ENCODE measurements around the gene SRRD.

SRRD gene

DNA sequence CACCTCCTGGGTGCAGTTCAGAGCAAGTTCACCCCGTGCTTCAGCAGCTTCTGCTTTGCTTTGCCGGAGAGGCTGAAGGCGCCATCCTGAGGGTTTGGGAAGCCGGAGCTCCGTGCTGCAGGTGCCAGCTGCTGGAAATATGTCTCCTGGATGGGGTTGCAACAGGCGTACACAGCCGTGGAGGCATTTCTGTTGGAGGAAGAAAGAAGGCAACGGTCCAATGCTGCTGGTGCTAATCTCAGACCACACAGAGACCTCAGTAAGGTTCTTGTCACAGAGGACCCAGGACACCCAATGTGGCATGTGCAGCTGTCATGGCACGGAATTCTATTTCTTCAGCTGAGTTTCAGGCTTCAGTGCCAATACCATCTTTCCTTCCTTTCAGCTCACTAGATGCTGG, 30.5 kb upstream of the SRRD start:
- DNase-seq (ENCODE audit: low read depth in 2 of 2), result no peak

DNA sequence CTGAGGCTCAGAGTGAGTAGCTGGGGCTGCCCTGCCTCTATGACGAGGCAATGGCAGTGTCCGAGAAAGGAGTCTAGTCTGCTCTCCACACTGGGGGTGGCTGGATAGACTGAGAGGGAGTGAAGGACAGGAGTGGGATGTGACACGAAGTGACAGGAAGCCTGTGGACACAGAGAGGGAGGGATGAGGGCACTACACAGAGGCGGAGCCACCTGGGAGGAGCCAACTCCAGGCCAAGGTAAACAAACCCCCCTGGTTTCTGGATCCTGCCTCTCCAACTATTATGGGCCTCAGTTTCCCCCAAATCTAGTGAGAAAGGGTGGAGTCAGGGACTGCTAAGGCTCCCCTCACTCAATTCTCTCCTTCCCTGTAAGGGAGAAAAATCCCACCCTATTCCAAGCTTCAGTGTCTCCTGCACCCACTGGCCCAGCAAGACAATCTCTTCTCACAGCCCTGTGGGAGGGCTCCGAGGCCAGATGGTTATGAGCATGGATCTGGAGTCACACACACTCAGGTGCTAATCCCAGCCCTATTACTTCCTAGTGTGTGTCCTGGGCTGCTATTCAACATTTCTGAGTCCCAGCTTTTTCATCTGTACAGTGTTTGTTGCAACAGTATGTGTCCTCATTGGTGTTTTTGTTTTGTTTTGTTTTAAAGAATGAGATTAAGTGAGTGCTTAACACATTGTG, 29.7 kb upstream of the SRRD start:
- no peak for DNase-seq (ENCODE audit: low read depth in 2 of 2)

DNA sequence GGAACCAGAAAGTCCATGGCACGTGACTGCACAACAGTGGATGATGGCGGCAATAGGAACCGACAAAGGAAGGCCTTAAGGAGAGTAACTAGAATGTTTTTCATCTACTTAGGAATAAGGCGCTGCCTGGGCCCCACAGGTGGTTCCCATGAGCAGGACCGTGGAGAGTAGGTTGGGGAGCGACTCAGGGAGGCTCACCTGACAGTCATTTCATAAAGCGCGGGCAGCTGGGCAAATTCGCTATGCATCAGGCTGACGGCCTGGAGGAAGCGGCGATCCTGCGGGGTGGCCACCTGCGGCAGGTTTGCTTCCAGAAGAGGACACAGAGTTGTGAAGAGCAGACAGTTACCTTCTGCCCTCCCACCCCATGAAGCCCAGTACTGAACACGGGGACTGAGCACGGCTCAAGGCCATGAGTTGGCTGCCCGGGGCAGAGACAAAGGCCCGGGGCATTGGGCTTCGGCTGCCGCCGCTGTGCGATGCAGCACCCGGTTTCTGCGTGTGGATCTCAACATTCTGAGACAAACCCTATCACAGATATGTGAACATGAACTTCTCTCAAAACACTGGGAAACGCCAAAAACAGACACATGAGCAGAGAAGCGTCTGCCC, 25.9 kb upstream of the SRRD start:
- no peak for DNase-seq (ENCODE audit: low read depth in 2 of 2)

DNA sequence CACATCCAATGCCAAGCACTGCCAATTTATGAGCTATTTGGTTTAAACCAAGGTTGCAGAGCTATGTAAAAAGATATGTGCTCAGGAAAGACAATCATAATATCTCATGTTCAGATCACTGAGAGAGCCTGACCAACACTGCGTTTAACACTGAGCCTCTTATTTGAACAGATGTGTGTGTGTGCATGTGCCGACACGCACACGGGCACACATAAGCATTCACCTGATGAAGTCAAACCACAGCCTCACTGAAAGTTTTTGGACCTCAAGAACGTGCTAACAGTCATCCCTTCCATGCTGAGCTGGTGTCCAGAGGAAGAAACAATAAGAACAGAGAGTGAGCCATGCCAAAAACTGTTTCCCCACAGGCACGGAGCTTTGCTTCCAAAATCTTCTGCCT, 23.5 kb upstream of the SRRD start:
- no peak for DNase-seq (ENCODE audit: low read depth in 2 of 2)

DNA sequence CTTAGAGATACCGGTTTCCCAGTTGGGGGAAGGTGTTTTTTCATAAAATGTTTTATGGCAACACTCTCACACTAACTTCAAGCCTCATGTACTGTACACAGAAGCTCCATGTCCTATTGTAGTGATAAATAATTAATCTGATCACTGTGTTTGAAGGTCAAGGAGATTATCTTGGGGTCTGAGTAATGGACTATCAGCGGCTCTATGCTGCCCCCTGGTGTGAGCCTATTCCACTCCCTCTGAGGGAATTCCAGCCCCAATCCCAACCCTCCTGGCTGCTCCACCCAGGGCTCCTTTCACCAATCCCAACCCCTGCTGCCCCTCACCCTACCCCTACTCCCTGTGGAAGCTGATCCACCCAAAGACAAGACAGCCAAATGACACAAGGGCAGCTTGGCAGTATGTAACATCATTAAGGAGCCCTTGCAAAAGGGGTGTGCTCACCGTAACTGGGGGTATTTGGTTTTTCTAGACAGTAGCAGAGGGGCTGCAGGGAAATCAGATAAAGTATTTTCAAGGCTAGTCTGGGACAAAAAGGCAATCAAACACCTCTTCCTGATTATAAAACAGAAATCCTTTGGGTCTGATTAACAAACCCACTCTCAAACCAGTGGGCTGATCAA, 22.4 kb upstream of the SRRD start:
- peak in 1 of 2 donors; percentile 24 for DNase-seq (ENCODE audit: low read depth in 2 of 2)

GRCh38 chr22:26462051-26462450, 21.6 kb upstream of the SRRD start:
- DNase-seq (ENCODE audit: low read depth in 2 of 2), result no peak

- DNase-seq (ENCODE audit: low read depth in 2 of 2), result no peak
These were observed 21.0 kb upstream of the SRRD start for GRCh38 chr22:26462641-26463040.

- no peak for DNase-seq (ENCODE audit: low read depth in 2 of 2)
These were observed 20.5 kb upstream of the SRRD start for GRCh38 chr22:26463101-26463661.

- DNase-seq (ENCODE audit: low read depth in 2 of 2), result no peak
These were observed 20.0 kb upstream of the SRRD start for GRCh38 chr22:26463688-26464087.

- no peak for DNase-seq (ENCODE audit: low read depth in 2 of 2)
These were observed 19.4 kb upstream of the SRRD start for GRCh38 chr22:26464312-26464711.

GRCh38 chr22:26466196-26466595, 17.5 kb upstream of the SRRD start:
- DNase-seq (ENCODE audit: low read depth in 2 of 2), result no peak

GRCh38 chr22:26470807-26471206, 12.9 kb upstream of the SRRD start:
- DNase-seq (ENCODE audit: low read depth in 2 of 2), result no peak

DNA sequence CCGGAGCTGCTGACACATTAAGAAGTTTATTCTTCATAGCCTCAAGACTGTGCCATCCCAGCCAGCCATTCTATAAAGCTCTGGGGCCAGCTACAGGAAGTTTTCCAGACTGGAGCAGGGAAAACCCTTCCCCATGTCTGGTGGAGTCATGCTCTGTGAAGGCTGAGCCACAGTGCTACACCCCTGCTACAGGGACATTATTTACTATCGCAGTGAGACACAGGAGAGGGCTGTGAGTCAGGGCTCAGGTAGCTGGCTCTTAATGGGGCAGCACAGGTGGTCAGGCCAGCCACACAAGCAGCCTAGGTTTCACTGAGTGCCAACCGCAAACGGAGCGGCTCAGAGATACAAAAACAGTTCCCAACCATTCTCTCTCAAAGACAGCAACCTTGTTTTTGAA, 12.2 kb upstream of the SRRD start:
- DNase-seq (ENCODE audit: low read depth in 2 of 2), result no peak

- no peak for DNase-seq (ENCODE audit: low read depth in 2 of 2)
These were observed 9.0 kb upstream of the SRRD start for GRCh38 chr22:26474682-26475081.

DNA sequence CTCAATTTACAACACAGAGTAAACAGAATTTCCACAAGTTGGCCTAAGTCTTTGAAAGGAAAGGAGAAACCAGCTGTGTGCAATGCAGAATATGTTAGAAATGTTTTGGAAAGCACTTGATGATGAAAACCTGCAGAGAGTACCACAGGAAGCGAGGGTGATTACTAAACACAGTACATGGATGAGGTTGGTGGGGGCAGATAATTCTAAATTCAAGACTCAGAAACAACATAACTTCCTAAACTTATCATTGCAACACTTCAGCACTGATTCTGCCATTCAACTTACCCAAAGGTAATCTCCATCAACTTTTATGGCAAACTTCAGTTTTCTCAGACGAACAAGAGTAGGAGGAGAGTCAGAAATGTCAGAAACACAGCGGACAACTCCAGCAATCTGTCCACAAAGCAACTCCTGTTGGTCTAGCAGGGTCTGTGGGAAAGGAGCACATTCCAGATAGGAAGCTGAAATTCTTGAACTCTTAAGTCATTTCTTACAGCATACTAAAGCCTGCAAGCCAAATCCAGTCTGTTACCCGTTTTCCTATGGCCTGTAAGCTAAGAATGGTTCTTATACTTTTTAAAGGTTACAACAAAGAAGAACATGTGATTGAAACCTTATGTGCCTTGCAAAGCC, 6.9 kb upstream of the SRRD start:
- no peak for DNase-seq (ENCODE audit: low read depth in 2 of 2)

- DNase-seq (ENCODE audit: low read depth in 2 of 2), result no peak
These were observed 6.3 kb upstream of the SRRD start for GRCh38 chr22:26477341-26477731.

DNA sequence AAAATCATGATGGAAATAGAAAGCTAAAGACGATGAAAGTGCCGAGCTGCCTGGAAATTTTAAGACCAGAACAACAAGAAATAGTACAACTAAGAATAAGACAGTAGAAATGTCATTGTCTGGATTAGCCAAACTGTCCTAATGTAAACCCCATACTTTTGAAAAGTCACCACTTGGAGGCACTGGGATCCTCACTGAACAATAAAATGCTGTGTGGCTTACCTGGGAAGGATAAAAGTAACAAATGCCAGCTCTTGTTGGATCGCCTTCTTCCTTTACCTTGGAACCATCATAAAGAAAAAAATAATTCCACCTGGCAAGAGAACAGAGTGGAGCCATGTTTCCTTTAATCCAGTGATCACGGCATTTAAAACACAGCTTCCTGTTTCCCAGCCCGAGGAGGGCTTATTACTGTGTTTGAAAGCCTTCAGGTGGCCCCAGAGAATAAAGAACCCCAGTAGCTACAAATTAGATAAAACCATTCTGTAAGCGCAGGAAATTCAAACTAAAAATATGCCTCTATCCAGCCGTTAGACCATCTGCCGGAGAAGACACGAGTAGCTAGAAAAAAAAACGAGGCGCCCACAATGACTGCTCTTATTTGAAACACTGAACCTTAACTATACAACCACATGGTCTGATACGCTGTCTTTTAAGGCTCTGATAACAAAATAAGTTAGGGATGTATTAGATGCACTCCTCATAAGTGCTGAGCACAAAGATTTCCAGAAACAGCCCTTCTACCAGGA, 4.5 kb upstream of the SRRD start:
- no peak for DNase-seq (ENCODE audit: low read depth in 2 of 2)

- no peak for DNase-seq (ENCODE audit: low read depth in 2 of 2)
These were observed 3.7 kb upstream of the SRRD start for GRCh38 chr22:26479792-26480610.

DNA sequence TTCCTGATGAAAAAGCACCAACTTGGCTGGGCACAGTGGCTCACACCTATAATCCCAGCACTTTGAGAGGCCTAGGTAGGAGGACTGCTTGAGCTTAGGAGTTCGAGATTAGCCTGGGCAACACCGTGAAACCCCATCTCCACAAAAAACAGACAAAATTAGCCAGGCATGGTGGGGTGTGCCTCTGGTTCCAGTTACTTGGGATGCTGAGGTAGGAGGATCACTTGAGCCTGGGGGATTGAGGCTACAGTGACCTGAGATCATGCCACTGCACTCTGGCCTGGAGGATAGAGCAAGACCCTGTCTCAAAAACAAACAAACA, 3.1 kb upstream of the SRRD start:
- DNase-seq (ENCODE audit: low read depth in 2 of 2), result no peak

DNA sequence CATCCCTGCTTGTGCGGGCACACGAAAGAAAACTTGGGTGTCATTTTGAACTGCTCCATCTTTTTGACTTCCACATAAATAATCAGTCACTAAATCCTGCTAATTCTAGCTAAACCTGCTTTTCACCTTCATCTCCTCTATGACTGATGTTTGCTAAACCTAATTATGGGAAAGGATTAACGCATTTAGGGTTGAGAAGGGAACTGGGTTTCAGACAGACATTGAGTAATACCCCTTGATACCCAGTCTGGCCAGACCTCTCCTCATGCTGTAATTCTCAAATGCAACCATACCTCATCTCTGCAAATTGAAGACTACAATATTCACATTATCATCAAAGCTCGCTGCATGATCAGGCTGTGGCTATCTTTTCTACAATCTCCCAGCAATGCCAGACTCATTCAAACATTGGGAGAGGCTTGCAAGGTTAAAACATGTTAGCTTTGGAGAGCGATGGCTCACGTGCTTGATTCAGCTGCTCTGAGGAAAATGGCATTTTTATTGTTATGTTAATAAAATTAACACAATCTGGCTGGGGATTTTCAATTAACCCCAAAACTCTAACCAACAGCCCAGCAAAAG, 2.5 kb upstream of the SRRD start:
- no peak for DNase-seq (ENCODE audit: low read depth in 2 of 2)

- DNase-seq (ENCODE audit: low read depth in 2 of 2), result no peak
These were observed 2.0 kb upstream of the SRRD start for GRCh38 chr22:26481694-26482093.
